ENCODE results near the gene EMC10. TPM values are rescaled to one million over a fixed set of nuclear protein-coding genes. Genes with fewer than 3 reads are reported as not detected.

EMC10 gene
- total and polyA plus RNA-seq, 2 donors (not counting 3 experiments of a cell fraction or from before 2014, with no cell fraction given) = 106 to 111 TPM

DNA sequence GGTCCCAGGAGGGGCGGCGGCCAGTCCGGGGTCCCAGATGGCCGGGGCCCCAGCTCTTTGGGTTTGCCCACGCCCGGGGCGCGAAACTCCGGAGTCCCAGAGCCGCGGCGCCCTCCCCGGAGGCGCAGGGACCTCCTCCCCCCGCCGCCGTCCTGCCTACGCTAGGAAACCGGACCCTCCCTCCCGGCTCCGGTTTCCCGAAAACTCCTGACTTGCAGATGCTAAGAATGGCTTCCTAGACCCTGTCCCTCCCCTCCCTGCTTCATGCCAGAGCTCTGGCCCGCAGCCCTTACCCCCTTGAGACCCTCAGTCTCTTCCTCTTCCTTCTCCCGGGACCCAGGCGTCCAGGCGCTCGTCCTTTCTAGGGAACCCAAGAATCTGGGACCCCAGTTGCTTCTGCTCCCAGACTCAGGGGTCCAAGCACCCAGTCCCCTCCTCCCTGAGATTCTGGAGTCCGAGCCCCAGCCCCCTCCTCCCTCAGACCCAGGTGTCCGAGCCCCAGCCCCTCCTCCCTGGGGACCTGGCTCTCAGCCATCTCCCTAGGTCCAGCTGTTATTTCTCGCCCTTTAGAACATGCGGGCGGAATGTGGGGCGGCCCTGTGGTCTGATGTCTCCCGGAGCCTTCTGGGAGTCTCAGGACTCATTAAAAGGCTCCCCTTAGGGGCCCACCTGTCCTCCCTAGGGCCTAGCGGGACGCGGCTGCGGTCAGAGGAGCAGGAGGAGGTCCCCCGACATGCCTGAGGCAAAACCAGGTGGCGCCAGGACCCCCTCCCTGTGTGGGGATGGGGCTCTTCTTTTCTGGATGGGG, 43.9 kb upstream of the EMC10 start, which contains the start of gene MYBPC2:
Gene MYBPC2 (plus strand): TSS at position 672 of the 808 bp plus-strand sequence. CDS start 62 bp downstream, at position 734.
- Histone ChIP-seq H3K4me2 (ENCODE audit: insufficient read depth, low read length) (peak within 1 kb of the TSS; percentile 55), H3K9me3 (replicated peaks; ENCODE audit: control insufficient read depth, insufficient read depth, low read length) (no peaks in the 10 kb centered on the region), H3K27ac (ENCODE audit: insufficient read depth, low read depth, low read length) (peak within 1 kb of the TSS; percentile 17), H3K36me3 (ENCODE audit: control insufficient read depth in 2 of 2, extremely low read depth in 1 of 2, insufficient read depth in 2 of 2, low read length in 2 of 2) (no peaks in the 10 kb centered on the region), H3K4me1 (ENCODE audit: control insufficient read depth, extremely low read depth, insufficient read depth, low read length) (peaks cover 6% of the 10 kb centered on the region), H3K9ac (replicated peaks; ENCODE audit: extremely low read depth, insufficient read depth, low read length) (no peak within 1 kb of the TSS), H3K4me3 (replicated peaks in 1 of 3; ENCODE audit: insufficient read depth in 1 of 3, low read depth in 1 of 3, low read length in 3 of 3) (peak within 1 kb of the TSS; percentile 30 to 51 (median 39)), H4K20me1 (replicated peaks; ENCODE audit: control insufficient read depth, extremely low read depth, insufficient read depth, low read length) (no peaks in the 10 kb centered on the region), H3K27me3 (ENCODE audit: control insufficient read depth in 2 of 2, insufficient read depth in 2 of 2, low read length in 2 of 2) (peaks cover 4 to 13% of the 10 kb centered on the region in 2 experiments), H3K9me1 (replicated peaks; ENCODE audit: control insufficient read depth, extremely low read depth, insufficient read depth, low read length) (no peaks in the 10 kb centered on the region), H2AFZ (ENCODE audit: low read depth, low read length) (peak within 1 kb of the TSS; percentile 99), H3K79me2 (ENCODE audit: control insufficient read depth, insufficient read depth, low read length) (no peaks in the 10 kb centered on the region)
- no peak for FAIRE-seq
- intact Hi-C loops (cut with micrococcal nuclease) (no loop called here), dilution Hi-C loops (cut with MboI; ENCODE audit: extremely low pct_ligation_motif_present, low sequenced_read_pairs) (no loop called here)
- DNase-seq (ENCODE audit: low read depth, low spot score) = no peak
- ChIA-PET CTCF (no interaction called here), POLR2A (no interaction called here)
- TF ChIP-seq EZH2 (IDR thresholded peaks at IDR 0.05; ENCODE audit: borderline replicate concordance, low read depth, low read length, severe bottlenecking) (no peak), FOS (IDR thresholded peaks at IDR 0.05; ENCODE audit: borderline replicate concordance, insufficient read depth, low read length) (no peak), GATA2 (IDR thresholded peaks at IDR 0.05; ENCODE audit: insufficient read depth, insufficient read length, low read depth, low read length) (no peak), POLR2AphosphoS5 (IDR thresholded peaks at IDR 0.05; ENCODE audit: insufficient read depth, low read depth, low read length) (no peak), JUN (IDR thresholded peaks at IDR 0.05; ENCODE audit: borderline replicate concordance, insufficient read depth, insufficient read length, low read depth) (no peak), POLR2A (IDR thresholded peaks at IDR 0.05; ENCODE audit: low read depth, low read length) (no peak), MYC (IDR thresholded peaks at IDR 0.05; ENCODE audit: low read depth, low read length) (no peak)
- TF ChIP-seq, protein P1, sequence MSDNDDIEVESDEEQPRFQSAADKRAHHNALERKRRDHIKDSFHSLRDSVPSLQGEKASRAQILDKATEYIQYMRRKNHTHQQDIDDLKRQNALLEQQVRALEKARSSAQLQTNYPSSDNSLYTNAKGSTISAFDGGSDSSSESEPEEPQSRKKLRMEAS (IDR thresholded peaks at IDR 0.05; ENCODE audit: insufficient read depth, insufficient read length) = no peak
- TF ChIP-seq, protein P2, sequence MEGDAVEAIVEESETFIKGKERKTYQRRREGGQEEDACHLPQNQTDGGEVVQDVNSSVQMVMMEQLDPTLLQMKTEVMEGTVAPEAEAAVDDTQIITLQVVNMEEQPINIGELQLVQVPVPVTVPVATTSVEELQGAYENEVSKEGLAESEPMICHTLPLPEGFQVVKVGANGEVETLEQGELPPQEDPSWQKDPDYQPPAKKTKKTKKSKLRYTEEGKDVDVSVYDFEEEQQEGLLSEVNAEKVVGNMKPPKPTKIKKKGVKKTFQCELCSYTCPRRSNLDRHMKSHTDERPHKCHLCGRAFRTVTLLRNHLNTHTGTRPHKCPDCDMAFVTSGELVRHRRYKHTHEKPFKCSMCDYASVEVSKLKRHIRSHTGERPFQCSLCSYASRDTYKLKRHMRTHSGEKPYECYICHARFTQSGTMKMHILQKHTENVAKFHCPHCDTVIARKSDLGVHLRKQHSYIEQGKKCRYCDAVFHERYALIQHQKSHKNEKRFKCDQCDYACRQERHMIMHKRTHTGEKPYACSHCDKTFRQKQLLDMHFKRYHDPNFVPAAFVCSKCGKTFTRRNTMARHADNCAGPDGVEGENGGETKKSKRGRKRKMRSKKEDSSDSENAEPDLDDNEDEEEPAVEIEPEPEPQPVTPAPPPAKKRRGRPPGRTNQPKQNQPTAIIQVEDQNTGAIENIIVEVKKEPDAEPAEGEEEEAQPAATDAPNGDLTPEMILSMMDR (IDR thresholded peaks at IDR 0.05; ENCODE audit: extremely low read depth in 1 of 2, insufficient read depth in 1 of 2, low read depth in 1 of 2, low read length in 2 of 2) = no peak
- no TSS peak for BruUV-seq (replicated peaks)
